Prostate gland (tissue), 2 donors: ENCODE results near the gene TMPRSS11E. TPM values are rescaled to one million over a fixed set of nuclear protein-coding genes. Genes with fewer than 3 reads are reported as not detected.
"Not testable (repeated sequence)": the region's sequence is repeated elsewhere in the genome, so short reads cannot be mapped to it uniquely, and the experiment has no call there.

Source experiments
- DNase-seq: peaks from one replicate; pipeline ENCODE4 v3.0.0-alpha.2; 2019; ENCODE audit warnings: low spot score
- H3K27ac ChIP-seq, 2 donors: fragments of 200-600 bp; sonication (generic); 2 replicates each; pipeline ENCODE4 v1.5.1; 2017 to 2019
- H3K27me3 ChIP-seq: fragments of 200-600 bp; sonication (generic); replicated peaks from 2 replicates; pipeline ENCODE4 v1.5.1; 2019; ENCODE audit not compliant: insufficient read depth
- H3K36me3 ChIP-seq, 2 donors: fragments of 200-600 bp; sonication (generic); 1 replicate in 1 of 2; 2 replicates in 1 of 2; pipeline versions ENCODE4 v1.5.1 to v1.8.1; 2017 to 2019
- H3K4me1 ChIP-seq: fragments of 200-600 bp; sonication (generic); replicated peaks from 2 replicates; pipeline ENCODE4 v1.5.1; 2019
- H3K4me3 ChIP-seq, 2 donors: fragments of 200-600 bp; sonication (generic); 2 replicates each; pipeline ENCODE4 v1.5.1; 2017 to 2019
- H3K9me3 ChIP-seq: fragments of 200-600 bp; sonication (generic); 2 replicates; pipeline ENCODE4 v1.5.1; 2017
- POLR2A ChIP-seq: fragments of 450-650 bp; IDR thresholded peaks from one replicate; pipeline ENCODE4 v1.6.1; 2016; ENCODE audit warnings: antibody characterized with exemption, mild to moderate bottlenecking
- POLR2AphosphoS5 ChIP-seq: sonication (generic); formaldehyde crosslinking; IDR thresholded peaks from one replicate; pipeline ENCODE4 v1.6.1; 2017; ENCODE audit warnings: antibody characterized with exemption
- WGBS: methylation state at CpG from one replicate; pipeline ENCODE4 v1.1.5; 2018; 5-methylcytosine and 5-hydroxymethylcytosine counted together
- intact Hi-C: fragments of 100-400 bp; cut with DNase I; formaldehyde crosslinking; loops from one replicate; pipeline ENCODE4 v1.14.2; 2022
- total RNA-seq, 2 donors: library from RNA; depleted of rRNA; stranded (reverse); fragments of >200 nt; gene quantifications; one replicate each; pipeline ENCODE4 v1.1.0, GENCODE V29; 2016
- TF ChIP-seq, protein P1 (sequence below), 4 experiments: fragments of 200-600 bp in 2 of 4; fragments of 450-650 bp in 2 of 4; sonication (generic) in 2 of 4; IDR thresholded peaks; 1 replicate in 3 of 4; 2 replicates in 1 of 4; pipeline ENCODE4 v1.5.1; 2016 to 2019; ENCODE audit warnings: antibody characterized with exemption in 4 of 4, mild to moderate bottlenecking in 2 of 4, moderate library complexity in 2 of 4

The TMPRSS11E gene
- total RNA-seq, 2 donors from 2014 or later: 1.6 to 4.2 TPM

DNA sequence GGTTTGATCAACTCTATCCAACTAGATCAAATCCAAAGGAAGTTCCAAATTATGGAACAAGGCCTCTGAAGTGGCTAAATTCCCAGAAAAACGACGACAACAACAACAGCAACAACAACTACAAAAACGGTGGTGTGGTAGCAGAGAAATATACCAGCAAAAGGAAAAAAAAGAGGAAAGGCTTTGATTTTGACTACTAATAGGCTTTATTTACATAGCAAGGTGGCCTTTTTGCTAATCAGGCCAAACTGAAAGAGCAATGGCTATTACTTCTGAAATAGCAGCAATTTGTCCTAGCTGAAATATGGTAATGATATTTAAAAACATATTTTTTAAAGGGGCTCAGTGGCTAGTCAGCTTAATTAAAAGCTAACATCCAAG is 40.8 kb upstream of the TMPRSS11E start:
- TF ChIP-seq POLR2A: no peak
- TF ChIP-seq POLR2AphosphoS5: no peak
- TF ChIP-seq, protein P1, sequence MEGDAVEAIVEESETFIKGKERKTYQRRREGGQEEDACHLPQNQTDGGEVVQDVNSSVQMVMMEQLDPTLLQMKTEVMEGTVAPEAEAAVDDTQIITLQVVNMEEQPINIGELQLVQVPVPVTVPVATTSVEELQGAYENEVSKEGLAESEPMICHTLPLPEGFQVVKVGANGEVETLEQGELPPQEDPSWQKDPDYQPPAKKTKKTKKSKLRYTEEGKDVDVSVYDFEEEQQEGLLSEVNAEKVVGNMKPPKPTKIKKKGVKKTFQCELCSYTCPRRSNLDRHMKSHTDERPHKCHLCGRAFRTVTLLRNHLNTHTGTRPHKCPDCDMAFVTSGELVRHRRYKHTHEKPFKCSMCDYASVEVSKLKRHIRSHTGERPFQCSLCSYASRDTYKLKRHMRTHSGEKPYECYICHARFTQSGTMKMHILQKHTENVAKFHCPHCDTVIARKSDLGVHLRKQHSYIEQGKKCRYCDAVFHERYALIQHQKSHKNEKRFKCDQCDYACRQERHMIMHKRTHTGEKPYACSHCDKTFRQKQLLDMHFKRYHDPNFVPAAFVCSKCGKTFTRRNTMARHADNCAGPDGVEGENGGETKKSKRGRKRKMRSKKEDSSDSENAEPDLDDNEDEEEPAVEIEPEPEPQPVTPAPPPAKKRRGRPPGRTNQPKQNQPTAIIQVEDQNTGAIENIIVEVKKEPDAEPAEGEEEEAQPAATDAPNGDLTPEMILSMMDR (IDR thresholded peaks at IDR 0.05): no peak
- Histone ChIP-seq H3K27ac (no peak overlapping the region), H3K9me3 (no peaks in the 10 kb centered on the region), H3K4me1 (no peaks in the 10 kb centered on the region), H3K27me3 (no peaks in the 10 kb centered on the region), H3K36me3 (no peaks in the 10 kb centered on the region), H3K4me3 (no peak overlapping the region)
- DNase-seq: no peak
- intact Hi-C loops: no loop called here
- 54% methylated on average over 3 of the region's 3 CpGs for WGBS

DNA sequence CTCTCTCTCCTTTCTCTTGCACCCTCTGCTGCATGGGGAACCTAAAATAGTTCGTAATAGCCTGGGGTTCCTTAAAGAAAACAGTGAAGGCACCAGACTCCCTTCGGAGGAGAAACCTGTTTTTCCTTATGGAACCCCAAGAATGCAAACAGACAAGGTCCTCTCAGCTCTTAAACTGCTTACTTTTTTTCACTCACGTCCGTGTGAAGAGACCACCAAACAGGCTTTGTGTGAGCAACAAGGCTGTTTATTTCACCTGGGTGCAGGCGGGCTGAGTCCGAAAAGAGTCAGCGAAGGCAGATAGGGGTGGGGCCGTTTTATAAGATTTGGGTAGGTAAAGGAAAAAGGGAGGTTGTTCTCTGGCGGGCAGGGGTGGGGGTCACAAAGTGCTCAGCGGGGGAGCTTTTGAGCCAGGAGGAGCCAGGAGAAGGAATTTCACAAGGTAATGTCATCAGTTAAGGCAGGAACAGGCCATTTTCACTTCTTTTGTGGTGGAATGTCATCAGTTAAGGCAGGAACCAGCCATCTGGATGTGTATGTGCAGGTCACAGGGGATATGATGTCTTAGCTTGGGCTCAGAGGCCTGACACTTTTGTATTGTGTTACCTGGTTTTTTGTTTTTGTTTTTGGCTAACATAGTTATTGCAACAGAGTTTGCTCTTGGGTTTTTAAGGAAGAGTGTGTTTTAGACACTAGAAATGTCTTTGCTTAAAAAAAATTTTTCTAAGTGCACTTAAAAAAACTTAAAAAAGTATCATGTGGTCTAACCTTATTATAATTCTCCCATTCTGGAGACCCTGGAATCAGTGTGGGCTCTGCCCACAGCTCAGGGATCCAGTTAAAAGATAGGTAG is 40.0 kb upstream of the TMPRSS11E start:
- intact Hi-C loops, DNase-seq, H3K9me3 ChIP-seq, H3K27ac ChIP-seq, H3K4me1 ChIP-seq, H3K27me3 ChIP-seq, H3K36me3 ChIP-seq, H3K4me3 ChIP-seq: not testable (repeated sequence)
- WGBS: 55% methylated on average over 10 of the region's 10 CpGs

DNA sequence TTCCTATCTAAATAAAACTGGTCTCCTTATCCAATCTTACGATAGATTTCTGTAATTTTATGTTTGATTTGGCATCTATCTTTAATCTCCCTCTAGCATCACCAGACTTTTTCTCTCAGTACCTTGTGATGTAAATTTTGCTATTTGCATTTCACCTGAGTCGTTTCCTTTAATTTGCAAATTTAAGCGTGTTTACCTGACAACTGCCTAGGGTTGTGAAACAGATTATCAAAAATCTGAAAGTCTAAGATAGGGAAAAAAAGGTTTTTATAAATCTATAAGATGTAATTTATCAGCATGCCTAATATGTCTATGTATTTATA is 39.4 kb upstream of the TMPRSS11E start:
- WGBS: 33% methylated on average over 3 of the region's 3 CpGs
- TF ChIP-seq POLR2A: no peak
- TF ChIP-seq, protein P1 (IDR thresholded peaks at IDR 0.05): no peak
- no peak for TF ChIP-seq POLR2AphosphoS5
- intact Hi-C loops: no loop called here
- H3K36me3 ChIP-seq: no peaks in the 10 kb centered on the region
- no peak overlapping the region for H3K4me3 ChIP-seq
- H3K9me3 ChIP-seq: no peaks in the 10 kb centered on the region
- H3K27ac ChIP-seq: no peak overlapping the region
- no peaks in the 10 kb centered on the region for H3K4me1 ChIP-seq
- H3K27me3 ChIP-seq: no peaks in the 10 kb centered on the region
- DNase-seq: no peak

DNA sequence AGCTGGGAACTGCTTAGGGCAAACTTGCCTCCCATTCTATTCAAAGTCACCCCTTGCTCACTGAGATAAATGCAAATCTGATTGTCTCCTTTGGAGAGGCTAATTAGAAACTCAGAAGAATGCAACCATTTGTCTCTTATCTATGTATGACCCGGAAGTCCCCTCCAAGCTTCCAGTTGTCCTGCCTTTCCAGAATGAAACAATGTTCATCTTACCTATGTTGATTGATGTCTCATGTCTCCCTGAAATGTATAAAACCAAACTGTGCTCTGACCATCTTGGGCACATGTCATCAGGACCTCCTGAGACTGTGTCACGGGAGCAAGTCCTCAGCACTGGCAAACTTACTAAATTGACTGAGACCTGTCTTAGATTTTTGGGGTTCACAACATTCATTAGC is 37.1 kb upstream of the TMPRSS11E start:
- no peaks in the 10 kb centered on the region for H3K4me1 ChIP-seq
- H3K9me3 ChIP-seq: no peaks in the 10 kb centered on the region
- no peak for DNase-seq
- no peaks in the 10 kb centered on the region for H3K27me3 ChIP-seq
- WGBS: 78% methylated on average over 2 of the region's 2 CpGs
- intact Hi-C loops: no loop called here
- TF ChIP-seq POLR2AphosphoS5 (no peak), POLR2A (no peak)
- TF ChIP-seq, protein P1 (IDR thresholded peaks at IDR 0.05): no peak
- no peaks in the 10 kb centered on the region for H3K36me3 ChIP-seq
- H3K4me3 ChIP-seq: no peak overlapping the region
- H3K27ac ChIP-seq: no peak overlapping the region

DNA sequence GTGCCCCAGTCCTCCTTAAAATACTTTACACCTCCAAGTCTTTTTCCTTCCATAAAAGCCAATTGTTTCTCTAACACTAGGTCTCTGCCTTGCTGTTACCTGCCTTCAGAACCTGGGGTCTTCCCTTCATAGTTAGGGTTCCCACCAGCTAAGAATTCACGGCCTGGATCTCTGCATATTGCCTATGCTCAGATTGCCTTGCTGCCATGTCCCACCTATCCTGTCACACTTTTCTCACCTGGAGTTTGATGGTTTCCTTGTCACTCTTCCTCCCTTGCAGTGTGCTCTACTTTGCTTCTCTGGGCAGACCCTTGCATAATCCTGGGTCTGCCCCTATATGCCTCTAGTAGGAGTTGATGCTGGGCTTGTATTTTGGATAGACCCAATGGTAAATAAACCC is 36.6 kb upstream of the TMPRSS11E start:
- Histone ChIP-seq H3K4me3 (no peak overlapping the region), H3K36me3 (no peaks in the 10 kb centered on the region), H3K4me1 (no peaks in the 10 kb centered on the region), H3K27ac (no peak overlapping the region), H3K9me3 (no peaks in the 10 kb centered on the region), H3K27me3 (no peaks in the 10 kb centered on the region)
- intact Hi-C loops: no loop called here
- TF ChIP-seq, protein P1 (IDR thresholded peaks at IDR 0.05): no peak
- TF ChIP-seq POLR2A (no peak), POLR2AphosphoS5 (no peak)
- DNase-seq: no peak
- WGBS: 100% methylated on average over 1 of the region's 1 CpG

DNA sequence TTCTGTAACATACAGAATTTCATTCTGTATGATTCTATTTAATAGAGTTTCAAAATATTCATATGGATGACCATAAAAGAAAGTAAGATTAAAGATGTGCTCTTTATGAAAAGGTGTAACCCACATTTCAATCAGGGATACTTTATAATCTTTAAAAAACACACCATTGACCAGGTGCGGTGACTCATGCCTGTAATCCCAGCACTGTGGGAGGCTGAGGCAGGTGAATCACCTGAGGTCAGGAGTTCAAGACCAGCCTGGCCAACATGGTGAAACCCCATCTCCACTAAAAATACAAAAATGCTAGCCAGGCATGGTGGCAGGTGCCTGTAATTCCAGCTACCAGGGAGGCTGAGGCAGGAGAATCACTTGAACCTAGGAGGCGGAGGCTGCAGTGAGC is 35.2 kb upstream of the TMPRSS11E start:
- DNase-seq, H3K36me3 ChIP-seq, H3K4me1 ChIP-seq, H3K9me3 ChIP-seq, intact Hi-C loops, H3K27me3 ChIP-seq, H3K4me3 ChIP-seq, H3K27ac ChIP-seq: not testable (repeated sequence)
- 95% methylated on average over 2 of the region's 2 CpGs for WGBS
